RCC 7860 (cell line): ENCODE measurements around the gene BTD.
"Not testable (repeated sequence)": the region's sequence is repeated elsewhere in the genome, so short reads cannot be mapped to it uniquely, and the experiment has no call there.

Experiments used
- DNase-seq: peaks from one replicate; pipeline ENCODE4 v3.0.0-alpha.2; 2015; ENCODE audit warnings: low spot score
- FAIRE-seq: peaks from 2 replicates; lab custom pipeline; 2012; peaks lifted over from hg19 to GRCh38; lab: Jason Lieb, UNC

BTD gene

GRCh38 chr3:15602146-15602536 is 596 bp downstream of the BTD start:
- DNase-seq (no peak), FAIRE-seq (no peak)

GRCh38 chr3:15602816-15603215 is 1.3 kb downstream of the BTD start:
- DNase-seq, FAIRE-seq: not testable (repeated sequence)

GRCh38 chr3:15604584-15604983 is 3.0 kb downstream of the BTD start:
- not testable (repeated sequence) for FAIRE-seq

GRCh38 chr3:15606434-15606891 is 4.9 kb downstream of the BTD start:
- peak; percentile 57 for DNase-seq
- peak; percentile 76 for FAIRE-seq

More at GRCh38 chr3:15604584-15604983, 3.0 kb downstream of the BTD start:
- not testable (repeated sequence) for DNase-seq

GRCh38 chr3:15610082-15610759 is 8.7 kb downstream of the BTD start:
- FAIRE-seq, result peak; percentile 93
- peak; percentile 79 for DNase-seq

GRCh38 chr3:15611018-15611417 is 9.5 kb downstream of the BTD start:
- FAIRE-seq (no peak), DNase-seq (no peak)

- DNase-seq (no peak), FAIRE-seq (no peak)
Observed at GRCh38 chr3:15612001-15612400, 10.5 kb downstream of the BTD start.

GRCh38 chr3:15614958-15615357 is 13.4 kb downstream of the BTD start:
- DNase-seq, result no peak
- no peak for FAIRE-seq

GRCh38 chr3:15616053-15616452 is 14.5 kb downstream of the BTD start:
- DNase-seq (no peak), FAIRE-seq (no peak)

- not testable (repeated sequence) for DNase-seq, FAIRE-seq
Observed at GRCh38 chr3:15619659-15620464, 18.3 kb downstream of the BTD start.

GRCh38 chr3:15623535-15624440 is 22.2 kb downstream of the BTD start:
- DNase-seq, result no peak
- FAIRE-seq, result no peak

- DNase-seq (no peak), FAIRE-seq (no peak)
Observed at GRCh38 chr3:15628967-15629366, 27.4 kb downstream of the BTD start.

- DNase-seq (peak; percentile 70), FAIRE-seq (peak; percentile 37)
Observed at GRCh38 chr3:15629860-15630597, 28.5 kb downstream of the BTD start.

GRCh38 chr3:15630646-15631350 is 29.3 kb downstream of the BTD start:
- peak; percentile 67 for FAIRE-seq
- DNase-seq, result peak; percentile 73

GRCh38 chr3:15631426-15632211 is 30.1 kb downstream of the BTD start:
- DNase-seq (no peak), FAIRE-seq (no peak)

GRCh38 chr3:15632212-15632580 is 30.7 kb downstream of the BTD start:
- no peak for DNase-seq
- FAIRE-seq, result no peak

GRCh38 chr3:15633159-15633558 is 31.6 kb downstream of the BTD start:
- no peak for FAIRE-seq
- DNase-seq, result no peak

GRCh38 chr3:15633766-15634598 is 32.4 kb downstream of the BTD start:
- FAIRE-seq, result no peak
- no peak for DNase-seq
